HG03439 (cell line): ENCODE data around the gene SMAD3.

Experiments
- ATAC-seq: cut with Tn5 transposase; IDR thresholded peaks from one replicate; pipeline ENCODE4 v1.9.1; 2021; ENCODE audit warnings: mild to moderate bottlenecking, moderate library complexity; ENCODE audit not compliant: unreplicated experiment

The SMAD3 gene

DNA sequence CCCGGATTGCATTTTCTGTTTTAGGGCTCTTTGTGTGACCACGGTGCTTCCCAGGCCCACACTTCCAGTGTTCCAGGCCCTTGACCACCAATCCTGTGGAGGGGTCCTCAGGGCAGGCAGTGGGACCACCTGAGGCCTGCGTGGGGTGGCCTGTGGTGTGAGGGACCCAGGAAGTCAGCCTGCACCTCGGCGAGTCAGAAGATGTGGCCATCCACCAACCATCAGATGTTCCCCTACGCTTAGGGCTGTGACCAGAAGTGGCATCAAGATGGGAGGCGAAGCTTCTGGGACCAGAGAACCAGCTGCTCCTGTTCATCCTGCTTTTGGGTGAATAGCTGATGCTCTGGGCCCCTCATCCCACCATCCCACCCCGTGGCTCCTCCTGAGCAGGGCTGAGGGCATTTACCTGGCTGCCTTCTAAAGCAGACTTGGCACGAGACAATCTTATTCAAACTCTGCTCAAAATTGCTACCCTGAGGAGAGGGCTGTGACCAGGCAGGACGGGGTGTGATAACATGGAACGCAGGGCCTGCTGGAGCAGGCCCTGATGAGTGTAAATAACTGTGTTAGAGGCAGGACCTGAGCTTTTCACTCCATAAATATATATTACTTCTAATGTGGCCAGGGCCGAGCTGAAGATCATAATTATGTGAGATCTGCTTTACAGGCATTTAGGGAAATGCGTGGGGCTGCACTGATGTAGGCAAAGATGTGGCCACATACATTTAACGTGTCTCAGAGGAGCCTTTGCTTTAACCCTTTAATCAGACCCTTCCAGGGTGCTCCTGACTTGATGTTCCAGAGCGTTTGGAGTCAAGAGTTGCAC lies 28.8 kb downstream of the SMAD3 start:
- ATAC-seq: no peak

- ATAC-seq: no peak
Observed at GRCh38 chr15:67095912-67096311, 30.5 kb downstream of the SMAD3 start.

- no peak for ATAC-seq
Observed at GRCh38 chr15:67096546-67097294, 31.3 kb downstream of the SMAD3 start.

DNA sequence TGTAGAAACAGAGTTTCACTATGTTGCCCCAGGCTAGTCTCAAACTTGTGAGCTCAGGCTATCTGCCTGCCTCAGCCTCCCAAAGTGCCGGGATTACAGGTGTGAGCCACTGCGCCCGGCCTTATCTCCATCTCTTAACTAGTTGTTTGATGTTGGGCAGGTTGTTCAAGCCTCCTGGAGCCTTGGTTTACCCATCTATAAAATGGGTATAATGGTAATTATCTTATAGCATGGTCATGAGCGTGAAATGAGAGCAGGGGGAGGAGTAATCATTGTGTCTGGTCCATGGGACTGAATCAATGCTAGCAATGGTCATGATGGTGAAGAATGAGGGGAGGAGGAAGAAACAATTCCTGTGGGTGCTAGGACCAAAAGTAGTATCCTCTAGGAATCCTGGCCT lies 32.0 kb downstream of the SMAD3 start:
- no peak for ATAC-seq

- no peak for ATAC-seq
Observed at GRCh38 chr15:67097930-67098740, 32.7 kb downstream of the SMAD3 start.

GRCh38 chr15:67098768-67099282 lies 33.4 kb downstream of the SMAD3 start:
- no peak for ATAC-seq

GRCh38 chr15:67100124-67100791 lies 34.9 kb downstream of the SMAD3 start:
- no peak for ATAC-seq

GRCh38 chr15:67100801-67101581 lies 35.6 kb downstream of the SMAD3 start:
- ATAC-seq: peak; percentile 68

DNA sequence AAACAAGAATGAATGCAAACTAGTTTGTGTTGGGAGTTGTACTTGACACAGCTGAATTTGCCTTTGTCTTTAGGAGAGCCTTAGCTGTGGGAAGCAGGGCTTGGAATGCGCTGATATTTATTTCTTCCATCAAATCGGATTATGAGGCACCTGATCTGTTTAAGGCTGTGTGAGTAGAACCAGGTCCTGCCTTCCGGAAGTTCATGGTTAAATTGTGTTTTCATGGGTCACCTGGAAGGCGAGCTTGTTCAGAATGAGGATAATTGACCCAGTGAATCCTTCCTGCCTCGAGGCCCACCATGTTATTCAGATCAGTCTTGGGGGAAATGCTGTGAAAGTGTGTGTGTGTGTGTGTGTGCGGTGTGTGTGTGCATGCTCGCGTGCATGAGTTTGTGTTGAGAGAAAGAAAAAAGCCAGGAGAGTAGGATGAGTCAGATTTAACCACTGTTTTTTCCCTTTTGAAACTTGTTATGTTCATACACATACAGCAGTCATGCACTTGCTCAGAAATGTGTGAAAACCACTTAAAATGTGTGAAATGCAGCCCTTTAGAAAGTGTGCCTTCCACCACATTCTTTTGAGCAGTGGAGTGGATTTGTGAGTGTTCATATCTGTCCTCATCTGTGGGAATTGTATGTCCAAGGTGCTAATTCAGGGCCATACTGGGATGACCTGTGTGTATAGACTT lies 36.7 kb downstream of the SMAD3 start:
- ATAC-seq: peak; percentile 47

DNA sequence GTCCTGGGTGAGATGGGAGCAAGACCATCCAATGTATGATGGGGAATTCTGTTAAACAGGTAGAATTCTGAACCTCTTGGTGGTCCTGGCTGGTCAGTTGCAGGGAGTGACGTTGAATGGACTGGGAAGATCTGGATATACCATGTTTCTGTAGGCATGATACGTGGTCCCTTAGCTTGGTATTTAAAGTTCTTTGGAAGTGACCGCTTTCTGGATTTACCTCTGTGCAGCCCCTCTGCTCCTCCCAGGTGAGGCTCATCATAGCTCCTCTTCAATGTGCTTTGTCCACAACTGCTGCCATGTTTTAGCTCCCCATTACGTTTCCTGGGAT lies 37.2 kb downstream of the SMAD3 start:
- ATAC-seq: no peak

DNA sequence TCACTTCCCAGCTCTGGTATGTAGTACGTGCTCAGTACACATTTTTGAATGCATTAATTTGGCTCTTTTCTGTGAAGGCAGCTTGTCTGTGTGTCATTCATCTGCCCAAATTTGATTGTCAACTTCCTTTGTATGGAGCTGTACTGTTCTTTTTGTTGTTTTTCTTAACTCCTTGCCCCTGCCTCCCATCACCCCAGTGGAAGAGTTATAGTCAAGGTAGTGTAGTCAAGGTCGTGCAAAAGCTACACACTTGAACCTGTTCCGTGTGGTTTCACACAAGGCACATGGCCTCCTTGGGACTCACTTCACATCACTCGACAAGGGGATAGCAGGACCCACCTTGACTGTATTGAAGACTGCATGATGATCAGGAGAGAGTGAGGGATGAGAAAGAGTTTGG lies 37.6 kb downstream of the SMAD3 start:
- no peak for ATAC-seq

GRCh38 chr15:67103432-67103831 lies 38.0 kb downstream of the SMAD3 start:
- ATAC-seq: no peak

- no peak for ATAC-seq
Observed at GRCh38 chr15:67103869-67104268, 38.5 kb downstream of the SMAD3 start.

- no peak for ATAC-seq
Observed at GRCh38 chr15:67104510-67104909, 39.1 kb downstream of the SMAD3 start.

- ATAC-seq: no peak
Observed at GRCh38 chr15:67105065-67105951, 39.9 kb downstream of the SMAD3 start.

DNA sequence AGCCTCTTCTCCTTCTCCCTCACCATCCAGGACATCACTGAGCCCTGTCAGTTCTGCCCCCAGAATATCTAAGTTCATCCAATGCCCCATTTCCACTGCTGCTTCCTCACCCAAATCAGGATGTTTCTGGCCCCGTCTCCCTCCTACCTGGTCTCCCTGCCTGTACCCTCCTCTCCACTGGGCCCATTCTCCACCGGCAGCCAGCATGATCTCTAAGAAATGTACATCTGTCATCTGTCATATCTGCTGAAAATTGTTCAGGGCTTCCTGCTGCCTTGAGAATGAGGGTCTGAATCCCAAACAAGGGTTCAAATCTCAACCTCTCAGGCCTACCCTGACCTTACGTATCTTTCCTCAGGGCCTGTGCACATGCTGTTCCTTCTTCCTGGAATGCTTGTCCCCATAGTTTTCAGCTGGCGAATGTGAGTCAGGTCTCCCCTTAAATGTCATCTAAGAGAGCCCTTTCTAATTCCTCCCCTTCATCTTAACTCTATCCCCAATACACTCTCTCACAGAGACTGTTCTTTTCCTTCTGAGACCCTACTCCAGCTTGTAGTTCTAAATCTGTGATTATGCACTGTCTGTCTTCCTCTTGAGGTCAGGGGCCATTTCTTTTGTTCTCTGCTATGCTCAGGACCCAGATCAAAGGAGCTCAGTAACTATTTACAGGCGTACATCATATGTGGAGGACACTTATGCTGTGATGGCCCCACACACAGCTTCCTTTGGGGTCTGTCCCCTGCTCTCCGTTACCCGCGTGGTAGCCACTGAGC lies 40.8 kb downstream of the SMAD3 start:
- ATAC-seq: no peak

DNA sequence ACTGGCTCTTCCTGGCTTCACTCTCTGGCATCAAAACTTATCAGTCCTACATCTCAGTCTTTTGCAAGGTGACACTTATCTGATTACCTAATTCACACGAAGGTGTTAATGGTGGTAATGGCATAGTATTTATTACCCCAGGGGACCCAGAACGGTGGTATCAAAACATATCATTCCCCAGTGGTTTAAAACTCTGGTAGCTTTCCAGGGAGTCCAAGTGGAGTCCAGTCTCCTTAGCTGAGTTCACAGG lies 41.3 kb downstream of the SMAD3 start:
- no peak for ATAC-seq
